HepG2 (cell line): ENCODE measurements around the gene THADA. TPM values are rescaled to one million over a fixed set of nuclear protein-coding genes. Genes with fewer than 3 reads are reported as not detected.

Experiments
- ARID2 ChIP-seq: sonication (generic); formaldehyde crosslinking; IDR thresholded peaks from 2 replicates; pipeline ENCODE4 v1.8.1; 2022; ENCODE audit warnings: mild to moderate bottlenecking, missing genetic modification reagents, borderline replicate concordance
- ATAD3A ChIP-seq: sonication (generic); formaldehyde crosslinking; IDR thresholded peaks from 2 replicates; pipeline ENCODE4 v1.4.0; 2020; ENCODE audit warnings: missing genetic modification reagents
- DR1 ChIP-seq: sonication (generic); formaldehyde crosslinking; IDR thresholded peaks from 2 replicates; pipeline ENCODE4 v1.8.0; 2021; ENCODE audit warnings: mild to moderate bottlenecking, missing genetic modification reagents, inconsistent platforms
- IKZF5 ChIP-seq: IDR thresholded peaks from 2 replicates; pipeline ENCODE4 v1.6.1; 2018; ENCODE audit warnings: missing genetic modification reagents, mild to moderate bottlenecking, missing compliant biosample characterization
- KLF15 ChIP-seq: sonication (generic); formaldehyde crosslinking; IDR thresholded peaks from 2 replicates; pipeline ENCODE4 v1.8.1; 2023; ENCODE audit warnings: borderline replicate concordance, mild to moderate bottlenecking, inconsistent platforms, missing genetic modification reagents, mixed read lengths
- MIXL1 ChIP-seq: IDR thresholded peaks from 2 replicates; pipeline ENCODE4 v1.6.1; 2016
- MXI1 ChIP-seq: IDR thresholded peaks from 3 replicates; pipeline ENCODE4 v1.6.1; 2012; ENCODE audit warnings: low read depth, low read length, inconsistent platforms, borderline replicate concordance
- NFKB2 ChIP-seq: sonication (generic); formaldehyde crosslinking; IDR thresholded peaks from 2 replicates; pipeline ENCODE4 v1.4.0; 2020; ENCODE audit warnings: missing genetic modification reagents, borderline replicate concordance
- NFYB ChIP-seq: sonication (generic); formaldehyde crosslinking; IDR thresholded peaks from 2 replicates; pipeline ENCODE4 v1.4.0; 2020; ENCODE audit warnings: missing genetic modification reagents
- SIN3A ChIP-seq: IDR thresholded peaks from 2 replicates; pipeline ENCODE4 v1.6.1; 2011; ENCODE audit warnings: low read depth, mild to moderate bottlenecking, control low read depth, low read length, borderline replicate concordance
- SMC3 ChIP-seq: IDR thresholded peaks from 2 replicates; pipeline ENCODE4 v1.6.1; 2011; ENCODE audit warnings: low read length, improper control_type of control experiment
- SNAPC4 ChIP-seq: sonication (generic); formaldehyde crosslinking; IDR thresholded peaks from 2 replicates; pipeline ENCODE4 v1.4.0; 2020; ENCODE audit warnings: mild to moderate bottlenecking, missing genetic modification reagents
- TCF7 ChIP-seq: sonication (generic); IDR thresholded peaks from 2 replicates; pipeline ENCODE4 v1.6.1; 2016; ENCODE audit warnings: antibody characterized with exemption, low read depth
- ZBED4 ChIP-seq: sonication (generic); formaldehyde crosslinking; IDR thresholded peaks from 2 replicates; pipeline ENCODE4 v1.4.0; 2020; ENCODE audit warnings: missing genetic modification reagents, borderline replicate concordance
- ZBTB34 ChIP-seq: sonication (generic); formaldehyde crosslinking; IDR thresholded peaks from 2 replicates; pipeline ENCODE4 v1.8.0; 2022; ENCODE audit warnings: mild to moderate bottlenecking, missing genetic modification reagents
- ZNF136 ChIP-seq: sonication (generic); formaldehyde crosslinking; IDR thresholded peaks from 2 replicates; pipeline ENCODE4 v1.8.1; 2022; ENCODE audit warnings: low read depth, mild to moderate bottlenecking, moderate library complexity, missing genetic modification reagents
- ZNF143 ChIP-seq: sonication (generic); formaldehyde crosslinking; IDR thresholded peaks from 2 replicates; pipeline ENCODE4 v1.4.0; 2020; ENCODE audit warnings: missing genetic modification reagents
- ZNF230 ChIP-seq: sonication (generic); formaldehyde crosslinking; IDR thresholded peaks from 2 replicates; pipeline ENCODE4 v1.4.0; 2020; ENCODE audit warnings: mild to moderate bottlenecking, missing genetic modification reagents
- ZNF33A ChIP-seq: sonication (generic); formaldehyde crosslinking; IDR thresholded peaks from 2 replicates; pipeline ENCODE4 v1.5.1; 2020; ENCODE audit warnings: missing genetic modification reagents, mild to moderate bottlenecking, moderate library complexity, borderline replicate concordance
- ZNF530 ChIP-seq: sonication (generic); formaldehyde crosslinking; IDR thresholded peaks from 2 replicates; pipeline ENCODE4 v1.5.0; 2020; ENCODE audit warnings: low read depth, mild to moderate bottlenecking, missing genetic modification reagents
- polyA plus RNA-seq, 8 experiments: library from polyadenylated mRNA; depleted of rRNA in 3 of 8; stranded (reverse) in 7 of 8; unstranded in 1 of 8; fragments of >200 nt; fragmentation: Illumina TruSeq in 4 of 8; extraction: Trizol in 4 of 8; gene quantifications; 2 replicates each; pipeline versions ENCODE4 v1.2.1 to v1.2.3, GENCODE V29; 2011 to 2016; ENCODE audit warnings: low read depth in 4 of 8, missing spikeins in 1 of 8, mixed read lengths in 1 of 8; ENCODE audit not compliant: insufficient read depth in 1 of 8
- total RNA-seq, 5 experiments: library from RNA; depleted of rRNA; stranded (reverse); fragments of >200 nt; fragmentation: Illumina TruSeq; extraction: Trizol; gene quantifications; 2 replicates each; pipeline ENCODE4 v1.2.3, GENCODE V29; 2016; ENCODE audit warnings: low read depth in 1 of 5

Gene THADA
- total and polyA plus RNA-seq, 2 of the 13 experiments (the other 11 are each of a cell fraction or from before 2014, with no cell fraction given), result 12.7 to 21.7 TPM

- no peak for TF ChIP-seq ZNF143 (CRISPR knock-in tag)
- TF ChIP-seq SMC3, result peak; percentile 93
- no peak for TF ChIP-seq ZBTB34
- TF ChIP-seq ZNF33A (CRISPR knock-in tag), result no peak
- no peak for TF ChIP-seq DR1 (CRISPR knock-in tag)
- no peak for TF ChIP-seq SNAPC4 (CRISPR knock-in tag)
- TF ChIP-seq ATAD3A (CRISPR knock-in tag), result no peak
- no peak for TF ChIP-seq ZNF136 (CRISPR knock-in tag)
- peak; percentile 68; the same call in 1 of the 2 replicates for TF ChIP-seq ZBED4 (CRISPR knock-in tag)
- TF ChIP-seq KLF15 (CRISPR knock-in tag), result no peak
- TF ChIP-seq SIN3A, result no peak
- no peak for TF ChIP-seq NFKB2 (CRISPR knock-in tag)
- no peak for TF ChIP-seq TCF7
- no peak for TF ChIP-seq ZNF230 (CRISPR knock-in tag)
- TF ChIP-seq ZNF530, result no peak
- TF ChIP-seq MXI1, result no peak
- no peak for TF ChIP-seq ARID2 (CRISPR knock-in tag)
- TF ChIP-seq IKZF5 (CRISPR knock-in tag), result no peak
- TF ChIP-seq MIXL1 (CRISPR knock-in tag), result peak; percentile 93
- no peak for TF ChIP-seq NFYB (CRISPR knock-in tag)
Observed at GRCh38 chr2:43484323-43484930, 111.4 kb downstream of the THADA start (continued).
